Pericardium fibroblast (primary cell): ENCODE results near the gene UGT8. TPM values are rescaled to one million over a fixed set of nuclear protein-coding genes. Genes with fewer than 3 reads are reported as not detected.

Experiments used
- total RNA-seq: library from RNA; depleted of rRNA; stranded (reverse); fragments of >200 nt; gene quantifications from 2 replicates; pipeline ENCODE4 v1.2.3, GENCODE V29; 2015

The UGT8 gene
- total RNA-seq = not detected in 2 replicates

GRCh38 chr4:114598191-114599121 lies at the start of gene UGT8:
Gene UGT8, plus strand, starts transcription at chr4:114598807. Its CDS starts 24,074 bp downstream, at chr4:114622881.

